Gastroesophageal sphincter (tissue), 3 donors: ENCODE measurements around the gene ADGRG6.

Experiments
- EP300 ChIP-seq: sonication (generic); formaldehyde crosslinking; IDR thresholded peaks from one replicate; pipeline ENCODE4 v1.6.1; 2017; ENCODE audit warnings: antibody characterized with exemption, mild to moderate bottlenecking
- POLR2A ChIP-seq, 2 donors: fragments of 450-650 bp; IDR thresholded peaks; one replicate each; pipeline ENCODE4 v1.6.1; 2017; ENCODE audit warnings: antibody characterized with exemption in 2 of 2, mild to moderate bottlenecking in 2 of 2, moderate library complexity in 1 of 2
- POLR2AphosphoS5 ChIP-seq: sonication (generic); formaldehyde crosslinking; IDR thresholded peaks from one replicate; pipeline ENCODE4 v1.6.1; 2017; ENCODE audit warnings: antibody characterized with exemption
- TF ChIP-seq, protein P1 (sequence below), 4 experiments: fragments of 200-600 bp in 2 of 4; fragments of 450-650 bp in 2 of 4; sonication (generic) in 1 of 4; IDR thresholded peaks; one replicate each; pipeline ENCODE4 v1.5.1; 2017 to 2019; ENCODE audit warnings: antibody characterized with exemption in 4 of 4, mild to moderate bottlenecking in 2 of 4, moderate library complexity in 2 of 4

DNA sequence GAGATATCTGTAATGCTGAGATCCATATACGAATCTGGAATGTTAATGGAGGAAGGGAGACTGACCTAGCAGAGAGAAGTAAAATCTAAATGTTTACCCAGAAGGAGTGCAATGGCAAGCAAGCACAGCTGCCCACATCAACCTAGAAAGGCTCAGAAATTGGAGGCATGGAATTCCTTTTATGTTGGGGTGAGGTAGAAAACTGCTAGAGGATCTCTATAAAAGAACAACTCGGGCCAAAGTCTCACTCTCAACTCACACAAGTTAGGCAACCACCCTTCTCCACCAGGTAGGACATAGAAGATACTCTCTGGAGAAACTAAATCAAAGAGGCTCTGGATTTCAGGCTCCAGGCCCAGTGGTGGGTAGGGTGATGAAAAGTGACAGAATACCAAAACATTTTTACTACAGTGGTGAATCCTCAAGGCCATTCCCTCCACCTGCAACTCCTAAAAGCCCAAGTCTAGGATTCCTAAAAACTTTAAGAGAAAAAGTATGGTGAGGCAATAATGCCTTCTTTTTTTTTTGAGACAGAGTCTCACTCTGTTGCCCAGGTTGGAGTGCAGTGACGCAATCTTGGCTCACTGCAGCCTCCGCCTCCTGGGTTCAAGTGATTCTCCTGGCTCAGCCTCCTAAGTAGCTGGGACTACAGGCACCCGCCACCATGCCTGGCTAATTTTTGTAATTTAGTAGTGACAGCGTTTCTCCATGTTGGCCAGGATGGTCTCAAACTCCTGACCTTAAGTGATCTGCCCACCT, 9.5 kb upstream of the ADGRG6 start:
- TF ChIP-seq, protein P1, sequence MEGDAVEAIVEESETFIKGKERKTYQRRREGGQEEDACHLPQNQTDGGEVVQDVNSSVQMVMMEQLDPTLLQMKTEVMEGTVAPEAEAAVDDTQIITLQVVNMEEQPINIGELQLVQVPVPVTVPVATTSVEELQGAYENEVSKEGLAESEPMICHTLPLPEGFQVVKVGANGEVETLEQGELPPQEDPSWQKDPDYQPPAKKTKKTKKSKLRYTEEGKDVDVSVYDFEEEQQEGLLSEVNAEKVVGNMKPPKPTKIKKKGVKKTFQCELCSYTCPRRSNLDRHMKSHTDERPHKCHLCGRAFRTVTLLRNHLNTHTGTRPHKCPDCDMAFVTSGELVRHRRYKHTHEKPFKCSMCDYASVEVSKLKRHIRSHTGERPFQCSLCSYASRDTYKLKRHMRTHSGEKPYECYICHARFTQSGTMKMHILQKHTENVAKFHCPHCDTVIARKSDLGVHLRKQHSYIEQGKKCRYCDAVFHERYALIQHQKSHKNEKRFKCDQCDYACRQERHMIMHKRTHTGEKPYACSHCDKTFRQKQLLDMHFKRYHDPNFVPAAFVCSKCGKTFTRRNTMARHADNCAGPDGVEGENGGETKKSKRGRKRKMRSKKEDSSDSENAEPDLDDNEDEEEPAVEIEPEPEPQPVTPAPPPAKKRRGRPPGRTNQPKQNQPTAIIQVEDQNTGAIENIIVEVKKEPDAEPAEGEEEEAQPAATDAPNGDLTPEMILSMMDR (IDR thresholded peaks at IDR 0.05), result no peak
- TF ChIP-seq POLR2AphosphoS5, result no peak
- no peak for TF ChIP-seq POLR2A (IDR thresholded peaks at IDR 0.05)
- TF ChIP-seq EP300, result no peak
